GM19043 (cell line): ENCODE measurements around the gene FGF14.

Experiments used
- ATAC-seq: cut with Tn5 transposase; IDR thresholded peaks from one replicate; pipeline ENCODE4 v1.9.1; 2021; ENCODE audit warnings: low read depth; ENCODE audit not compliant: unreplicated experiment

FGF14 gene

DNA sequence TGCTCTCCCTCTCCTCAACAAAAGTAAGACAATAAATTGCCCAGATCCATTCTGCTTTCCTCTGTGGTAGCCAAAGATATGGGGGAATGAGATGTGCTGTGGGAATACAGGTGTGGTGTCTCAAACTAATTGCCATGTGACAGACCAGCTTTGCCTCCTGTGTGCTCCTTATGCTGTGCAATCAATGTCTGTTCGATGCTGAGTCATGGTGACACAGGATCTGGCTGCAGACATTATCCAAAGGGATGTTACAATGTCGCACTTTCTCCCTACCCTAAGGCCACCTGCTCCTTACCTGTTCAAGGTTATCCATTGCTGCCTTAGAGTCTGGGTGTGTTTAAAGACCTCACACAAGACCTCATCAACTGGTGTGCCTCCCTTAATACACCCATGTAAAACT, 32.5 kb downstream of the FGF14 start:
- ATAC-seq: no peak

DNA sequence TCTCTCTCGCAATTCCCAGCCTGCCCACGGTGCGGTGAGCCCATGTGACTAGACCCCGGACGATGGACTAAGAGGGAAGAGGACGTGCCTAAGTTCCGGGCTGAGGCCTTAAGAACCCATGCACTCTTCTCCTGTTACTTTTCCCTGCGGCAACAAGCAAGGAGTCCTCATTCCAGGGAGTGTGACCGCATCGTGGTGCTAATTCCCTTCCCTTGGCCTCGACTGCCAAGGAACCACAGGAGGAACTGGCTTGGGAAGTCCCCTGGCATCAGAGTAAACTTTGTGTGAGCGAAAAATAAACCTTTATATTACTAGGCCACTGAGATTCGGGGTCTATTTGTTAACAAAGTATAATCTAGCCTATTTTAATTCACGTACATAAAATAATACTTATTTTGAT, 34.0 kb downstream of the FGF14 start:
- ATAC-seq: no peak

DNA sequence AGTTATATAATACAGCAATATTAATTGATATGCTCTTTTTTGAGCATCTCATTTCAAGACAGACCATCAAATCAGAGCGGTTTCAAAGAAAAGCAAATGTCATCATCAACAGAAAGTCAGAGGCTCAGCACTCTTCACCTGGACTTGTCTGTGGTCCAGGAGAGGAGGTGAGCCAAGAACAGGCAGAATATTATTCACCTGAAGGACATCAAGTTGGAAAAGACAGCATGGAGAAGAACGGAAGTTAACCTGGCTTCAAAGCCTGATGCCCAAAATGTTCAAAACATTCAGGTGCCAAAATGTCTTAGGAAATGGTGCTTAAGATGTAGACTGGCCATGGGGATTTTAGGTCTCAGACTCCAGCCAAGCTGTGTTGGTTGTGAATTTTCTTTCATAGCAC, 40.7 kb downstream of the FGF14 start:
- ATAC-seq: no peak

DNA sequence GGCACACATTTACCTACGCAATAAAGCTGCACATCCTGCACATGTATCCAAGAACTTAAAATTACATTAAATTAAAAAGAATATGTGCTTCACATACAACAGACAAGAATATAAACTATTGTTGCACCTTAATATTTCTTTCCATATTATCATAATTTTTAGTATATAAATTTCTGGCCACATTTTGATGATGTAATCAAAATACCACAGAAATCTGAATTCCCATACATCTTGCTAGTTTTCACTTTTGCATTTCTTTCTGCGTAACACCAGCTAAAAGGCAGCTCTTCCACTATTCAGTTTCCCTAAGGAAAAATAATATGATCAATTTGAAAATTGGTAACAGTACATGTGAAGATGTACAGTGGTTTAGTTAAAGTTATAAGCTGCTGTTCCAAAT, 42.6 kb downstream of the FGF14 start:
- ATAC-seq: no peak

DNA sequence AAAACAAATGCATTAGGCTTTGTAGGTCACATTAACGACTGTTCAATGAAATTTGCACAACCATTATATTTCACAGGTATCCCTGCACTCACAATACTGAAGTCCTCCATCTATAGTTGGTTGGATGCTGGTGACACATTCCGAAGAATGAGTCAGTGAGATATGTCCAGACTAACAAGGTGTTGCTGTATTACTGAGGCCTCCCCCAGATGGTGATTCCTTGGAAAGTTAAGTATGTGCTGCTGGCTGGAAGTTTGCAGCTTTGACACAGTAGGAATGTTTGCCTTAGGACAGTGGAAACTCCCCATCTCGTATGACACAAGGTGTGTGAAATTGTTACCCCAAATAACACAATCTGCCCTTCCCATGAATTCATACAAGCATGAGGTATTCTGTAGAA, 46.6 kb downstream of the FGF14 start:
- no peak for ATAC-seq

DNA sequence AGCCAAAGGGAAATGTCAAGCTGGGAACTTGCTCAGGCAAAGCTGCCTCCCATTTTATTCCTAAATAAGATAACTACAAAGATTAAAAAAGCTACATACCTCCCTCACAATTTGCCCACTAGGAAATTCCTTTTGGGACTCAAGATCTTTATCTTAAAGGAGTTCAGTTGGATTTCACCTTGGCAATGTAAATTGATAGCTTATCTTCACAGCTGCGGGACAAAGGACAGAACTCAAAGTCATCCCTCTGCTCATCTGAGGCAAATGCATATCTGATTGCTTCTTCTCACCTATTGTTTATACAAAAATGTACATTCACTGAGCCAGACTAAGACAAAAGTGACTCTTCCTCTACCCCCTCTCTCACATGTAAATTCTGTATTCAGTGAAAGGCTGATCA, 47.8 kb downstream of the FGF14 start:
- no peak for ATAC-seq

DNA sequence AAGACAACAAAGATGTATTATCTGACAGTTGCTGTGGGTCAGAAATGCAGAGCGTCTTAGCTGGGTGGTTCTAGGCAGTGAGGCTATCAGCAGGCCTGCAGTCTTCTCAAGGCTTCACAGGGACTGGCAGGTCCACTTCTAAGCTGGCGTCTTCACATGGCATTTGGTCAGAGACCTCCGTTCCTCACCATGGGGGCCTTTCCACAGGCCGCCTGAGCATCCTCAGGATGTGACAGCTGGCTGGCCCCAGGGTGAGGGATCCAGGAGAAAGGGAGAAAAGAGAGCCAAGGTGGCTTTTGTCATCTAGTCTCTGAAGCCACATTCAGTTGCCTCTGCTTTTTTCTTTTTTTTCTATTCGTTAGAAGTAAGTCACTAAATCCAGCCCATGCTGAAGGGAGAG, 50.3 kb downstream of the FGF14 start:
- ATAC-seq: no peak

DNA sequence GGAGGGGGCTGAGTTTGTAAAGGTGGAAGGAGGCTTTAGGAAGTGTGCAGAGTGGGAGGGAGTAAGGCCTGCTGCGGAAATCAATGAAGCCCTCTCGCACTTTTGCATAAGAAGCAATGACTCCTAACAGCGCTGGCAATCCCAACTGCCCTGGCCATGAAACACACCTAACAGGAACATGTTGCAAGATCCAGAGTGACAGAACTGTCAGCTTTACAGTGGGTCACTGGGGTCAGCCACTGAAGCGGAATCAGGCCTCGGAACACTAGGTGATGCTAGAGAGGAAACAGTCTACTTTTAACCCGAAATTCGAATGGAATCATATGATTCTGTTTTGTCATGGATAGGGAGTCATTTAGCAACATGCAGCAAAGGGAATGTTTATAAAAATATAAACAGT, 54.4 kb downstream of the FGF14 start:
- no peak for ATAC-seq

DNA sequence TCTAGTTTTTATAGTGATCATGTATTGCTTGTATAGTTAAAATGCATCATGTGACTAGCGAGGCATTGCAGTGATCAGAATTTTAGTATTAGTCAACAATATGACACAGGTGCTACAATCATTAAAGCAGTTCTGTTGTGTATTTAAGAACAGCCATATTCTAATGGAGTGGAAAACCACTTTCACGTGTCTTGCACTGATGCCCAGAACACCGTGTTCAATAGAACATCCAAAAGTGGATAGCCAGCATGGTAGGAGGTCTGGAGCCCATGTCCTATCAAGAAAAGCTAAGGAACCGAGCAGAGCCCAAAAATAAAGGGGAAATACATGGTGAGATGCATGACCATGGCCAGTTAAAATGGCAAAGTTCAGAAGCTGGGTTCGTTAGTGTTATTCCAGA, 55.1 kb downstream of the FGF14 start:
- ATAC-seq: no peak

DNA sequence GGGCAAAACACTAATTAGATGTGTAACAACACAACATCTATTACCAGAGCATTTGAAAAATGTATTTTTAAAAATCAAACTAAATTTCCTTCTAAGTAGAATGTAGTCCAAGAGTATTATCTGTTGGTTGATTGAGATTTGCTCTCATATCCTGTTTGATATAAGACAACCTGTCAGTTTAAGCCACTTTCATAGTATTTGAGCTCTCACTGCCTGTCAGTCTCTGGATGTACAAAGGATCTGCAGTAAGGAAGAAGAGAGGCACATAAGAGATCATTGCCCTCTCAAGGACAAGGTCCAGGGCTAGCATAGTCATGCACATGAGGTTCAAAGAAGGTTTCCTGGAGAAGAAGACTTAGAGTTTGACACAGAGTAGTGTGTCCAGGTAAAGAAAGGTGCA, 57.4 kb downstream of the FGF14 start:
- ATAC-seq: no peak

DNA sequence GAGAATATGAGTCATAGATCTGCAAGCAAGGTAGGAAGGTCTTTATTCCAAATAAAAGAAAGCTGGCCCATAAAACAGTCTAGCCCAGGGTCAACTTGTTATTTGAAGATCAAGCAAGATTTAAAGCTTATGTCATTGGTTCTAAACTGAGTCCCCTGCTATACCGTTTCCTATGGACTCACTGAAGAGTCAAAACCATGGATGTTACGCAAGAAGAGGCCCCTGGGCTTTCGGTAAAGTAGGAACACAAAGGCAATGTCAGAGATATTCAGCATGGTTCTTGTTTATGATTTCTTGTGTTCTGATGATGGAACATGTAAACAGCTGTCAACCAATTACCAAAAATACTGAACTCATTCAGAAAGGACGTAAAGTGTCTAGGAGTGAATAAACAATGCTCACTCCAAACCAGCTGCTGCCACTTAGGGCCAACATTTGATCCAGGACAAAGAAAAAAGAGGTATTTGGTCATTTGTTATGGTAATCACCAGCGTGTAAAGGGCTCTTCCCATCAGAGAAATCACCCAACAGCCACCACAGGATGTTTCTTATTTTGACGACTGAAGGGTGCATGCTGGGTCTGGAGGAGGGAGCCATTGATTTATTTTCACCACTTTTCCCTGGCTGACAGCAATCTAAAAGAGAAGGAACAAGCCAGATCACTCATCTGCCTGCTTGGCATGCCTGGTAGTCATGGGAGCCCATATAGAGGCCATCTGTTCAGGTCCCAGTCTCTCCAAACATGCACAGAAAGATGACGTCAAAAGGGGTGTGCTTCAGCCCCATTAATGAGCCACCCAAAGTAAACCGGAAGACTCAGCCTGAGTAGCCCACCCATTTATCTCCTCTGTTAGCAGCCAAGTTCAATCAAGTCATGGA, 68.3 kb downstream of the FGF14 start:
- ATAC-seq: no peak

DNA sequence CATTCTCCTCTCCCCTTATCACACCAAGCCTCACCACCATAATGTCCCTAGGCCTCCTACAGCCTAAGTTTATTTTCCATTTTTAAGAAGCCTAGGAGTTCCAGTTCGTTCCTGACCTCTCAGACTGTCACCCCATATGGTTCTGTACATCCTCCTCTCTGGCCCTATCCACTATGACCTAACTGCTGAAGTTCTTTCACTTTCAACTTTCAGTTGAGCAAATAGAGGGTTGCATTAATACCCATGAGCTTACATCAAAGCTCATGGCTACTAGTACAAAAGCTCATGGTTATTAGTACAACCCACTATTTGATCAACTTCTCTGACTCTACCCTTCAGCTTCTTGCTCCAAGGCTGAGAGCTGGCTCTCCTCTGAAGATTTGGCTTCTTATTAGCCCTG, 72.9 kb downstream of the FGF14 start:
- ATAC-seq: no peak

DNA sequence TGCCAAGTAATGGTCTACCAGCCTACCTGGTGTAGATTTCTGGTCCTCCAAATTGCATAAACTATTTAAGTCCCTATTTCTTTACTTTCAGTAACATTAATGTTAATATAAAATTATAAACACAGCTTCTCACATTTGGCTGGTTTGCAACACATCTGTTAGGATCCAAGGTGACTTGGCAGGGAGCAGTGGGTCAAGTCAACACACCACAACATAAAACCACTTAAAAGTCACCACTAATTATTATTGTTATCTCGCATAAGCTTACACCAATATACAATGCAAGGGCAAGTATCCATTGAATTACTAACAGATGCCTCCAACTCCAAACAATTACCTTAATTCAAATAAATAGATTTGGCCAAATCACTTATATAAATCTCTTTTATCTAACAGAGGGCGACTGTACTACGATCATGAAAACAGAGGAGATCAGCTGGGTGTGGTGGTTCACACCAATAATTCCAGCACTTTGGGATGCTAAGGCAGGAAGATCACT, 74.7 kb downstream of the FGF14 start:
- ATAC-seq: no peak

DNA sequence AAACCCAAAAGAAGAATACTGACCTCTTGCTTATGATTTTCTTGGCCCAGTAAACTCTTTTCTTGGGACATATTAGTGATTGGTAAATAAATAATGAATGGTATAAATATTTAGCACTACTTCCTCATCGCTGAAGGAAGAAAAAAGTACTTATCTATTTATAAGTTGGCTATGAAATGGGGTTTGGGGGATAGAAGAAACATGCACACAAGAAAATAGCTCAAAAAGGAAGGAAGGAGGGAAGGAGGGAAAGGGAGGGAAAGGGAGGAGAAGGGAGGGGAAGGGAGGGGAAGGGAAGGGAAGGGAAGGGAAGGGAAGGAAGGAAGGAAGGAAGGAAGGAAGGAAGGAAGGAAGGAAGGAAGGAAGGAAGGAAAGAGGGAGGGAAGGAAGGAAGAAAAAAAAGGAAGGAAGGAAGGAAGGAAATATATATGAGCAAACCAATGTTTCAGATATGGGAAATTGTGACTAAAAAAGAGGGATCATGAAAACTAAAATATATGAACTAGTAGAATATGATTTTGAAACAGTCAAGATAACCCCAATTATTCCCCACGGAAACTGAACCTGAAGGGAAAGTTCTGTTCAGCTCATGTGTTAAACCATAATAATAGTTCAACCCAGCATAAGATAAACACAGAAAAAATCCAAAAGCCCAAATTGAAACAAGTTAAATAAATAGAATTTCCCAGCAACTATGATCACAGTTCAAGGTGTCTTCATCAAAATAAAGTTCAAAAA, 75.3 kb downstream of the FGF14 start:
- ATAC-seq: no peak

DNA sequence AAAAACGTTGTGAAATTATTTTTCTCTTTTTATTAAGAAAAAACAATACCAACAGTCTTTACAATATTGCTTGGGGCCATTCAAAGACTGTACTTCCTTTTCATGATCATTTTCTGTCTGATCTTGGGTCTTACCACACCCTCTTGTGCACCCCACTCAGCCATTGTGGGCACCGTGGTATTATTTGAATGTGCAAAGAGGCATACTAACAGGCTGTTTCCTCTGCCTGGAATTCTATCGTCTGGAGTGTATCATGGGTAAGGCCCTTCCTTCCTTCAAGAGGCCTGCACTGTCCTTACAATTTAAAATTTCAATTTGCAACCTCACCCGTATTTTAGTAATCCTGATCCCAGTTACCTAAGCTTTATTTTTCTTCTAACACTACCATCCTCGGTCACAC, 76.5 kb downstream of the FGF14 start:
- no peak for ATAC-seq

DNA sequence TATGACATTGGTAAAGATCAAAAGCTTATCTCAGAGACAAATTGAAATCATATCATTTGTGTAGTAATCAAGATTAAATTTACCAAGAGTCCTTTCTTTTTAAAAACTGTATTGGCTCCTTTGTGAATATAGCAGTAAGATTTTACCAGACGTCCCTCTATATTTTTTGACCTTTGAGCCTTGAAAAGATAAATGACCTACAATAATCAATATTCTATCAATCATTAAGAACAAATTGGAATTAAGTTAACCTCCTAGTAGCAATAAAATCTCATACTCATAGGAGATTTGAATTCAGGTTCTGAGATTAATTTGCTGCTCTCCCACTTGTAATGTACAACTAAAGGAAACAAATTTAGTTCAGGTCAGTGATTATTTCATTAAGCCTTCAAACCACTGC, 78.3 kb downstream of the FGF14 start:
- ATAC-seq: no peak

DNA sequence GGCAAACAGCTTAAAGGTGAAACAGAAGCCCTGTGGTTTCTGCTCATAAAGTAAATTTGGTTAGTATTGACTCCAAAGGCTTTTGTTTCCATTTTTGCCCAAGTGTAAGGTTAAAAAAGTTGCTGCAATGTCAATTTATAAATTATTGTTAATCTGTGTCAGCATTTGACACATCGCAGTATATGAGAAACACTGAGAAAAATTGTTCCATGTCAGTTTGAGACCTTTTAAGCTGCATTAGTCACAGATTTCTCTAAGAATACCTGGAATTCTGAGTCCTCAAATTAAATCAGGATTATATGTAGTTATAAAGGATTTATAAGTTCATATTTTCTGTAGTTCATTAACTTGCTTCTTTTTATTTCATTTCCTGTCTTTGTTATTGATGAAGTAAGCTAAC, 78.8 kb downstream of the FGF14 start:
- ATAC-seq: no peak

DNA sequence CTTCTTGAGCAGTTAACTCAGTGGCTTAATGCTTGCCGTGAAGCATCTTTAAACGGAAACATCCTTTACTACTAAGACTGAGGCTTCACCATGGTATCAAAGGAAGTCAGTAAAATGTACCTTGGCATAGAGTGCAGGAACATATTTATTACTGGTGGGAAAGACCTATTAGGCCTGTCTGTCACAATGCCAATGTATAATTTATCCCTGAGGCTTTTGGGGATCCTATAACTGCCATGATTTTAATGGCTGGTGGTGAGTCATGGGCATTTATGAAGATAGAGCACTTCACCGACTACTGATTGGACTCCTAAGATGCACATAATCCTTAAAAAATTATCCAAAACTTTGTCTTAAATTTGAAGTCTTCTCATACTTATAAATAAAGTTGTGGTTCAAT, 79.6 kb downstream of the FGF14 start:
- no peak for ATAC-seq

DNA sequence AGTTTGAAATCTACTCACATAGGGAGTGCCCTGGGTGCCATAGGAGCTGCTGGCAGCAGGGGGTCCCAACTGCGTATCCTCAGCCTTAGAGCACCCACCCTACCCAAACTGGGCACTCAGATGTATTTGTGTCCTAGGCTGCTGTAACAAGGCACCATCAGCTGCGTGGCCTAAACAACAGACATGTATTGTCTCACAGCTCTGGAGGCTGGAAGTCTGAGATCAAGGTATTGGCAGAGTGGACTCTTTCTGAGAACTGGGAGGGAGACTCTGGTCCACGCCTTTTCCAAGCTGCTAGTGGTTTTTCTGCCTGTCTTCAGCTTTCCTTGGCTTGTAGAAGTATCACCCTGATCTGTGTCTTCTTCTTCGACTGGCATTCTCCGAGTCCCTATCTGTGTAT, 83.6 kb downstream of the FGF14 start:
- no peak for ATAC-seq

DNA sequence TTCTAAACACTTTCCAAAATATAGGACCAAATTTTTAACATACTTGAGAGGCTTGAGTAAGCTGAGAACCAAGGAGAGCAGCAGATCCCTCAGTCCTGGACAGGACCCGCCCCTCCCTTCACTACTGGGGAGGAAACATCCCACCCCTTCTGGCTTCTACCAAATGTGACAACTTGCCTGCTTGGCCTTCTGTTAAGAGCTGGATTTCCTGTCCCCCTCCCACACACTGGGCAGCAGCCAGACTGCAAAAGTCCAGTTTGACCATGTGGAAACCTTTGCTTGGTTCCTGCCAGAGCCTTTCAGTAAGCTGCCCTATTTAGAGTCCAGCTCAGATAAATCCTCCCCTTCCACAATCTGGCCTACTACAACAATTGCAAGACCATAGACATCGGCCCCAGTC, 84.3 kb downstream of the FGF14 start:
- ATAC-seq: no peak

DNA sequence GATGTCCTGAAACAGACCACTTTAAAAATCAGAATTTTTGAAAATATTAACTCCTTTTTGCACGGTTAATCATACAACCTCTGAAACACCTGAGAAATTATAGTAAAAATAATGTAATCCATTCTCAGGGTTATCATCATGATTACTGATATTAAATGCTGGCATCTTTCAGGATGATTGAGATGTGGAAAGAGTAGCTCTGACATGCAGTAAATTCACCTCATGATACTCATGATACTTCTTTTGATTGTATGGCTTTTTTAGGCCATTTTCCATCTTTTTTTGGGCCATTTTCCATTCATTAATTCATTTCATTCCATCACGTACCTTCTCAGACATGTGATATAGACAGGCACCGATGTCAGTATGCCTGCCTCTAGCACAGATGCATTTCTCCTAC, 85.1 kb downstream of the FGF14 start:
- ATAC-seq: no peak

DNA sequence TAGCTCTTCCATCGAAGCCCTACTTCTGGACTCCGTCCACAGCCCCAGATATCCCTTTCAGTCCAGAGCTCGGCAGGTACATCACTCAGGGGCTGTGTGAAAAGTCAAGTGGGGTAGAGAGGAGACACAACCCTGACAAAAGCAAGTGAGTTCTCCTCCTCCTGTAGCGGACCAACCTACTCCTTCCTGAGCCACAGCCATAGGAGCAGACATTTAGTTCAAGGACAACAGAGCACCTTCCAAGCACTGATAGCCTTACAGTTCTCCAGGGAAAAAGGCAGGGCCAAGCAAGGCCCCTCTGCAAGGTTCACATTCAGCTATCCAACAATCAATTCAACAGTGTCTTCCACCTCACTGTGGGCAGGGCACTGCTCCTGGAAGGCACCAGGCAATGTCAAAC, 89.0 kb downstream of the FGF14 start:
- no peak for ATAC-seq
